HG02943 (cell line): Measurements from ENCODE around the gene MYOZ2.
"Not testable (repeated sequence)": the region's sequence is repeated elsewhere in the genome, so short reads cannot be mapped to it uniquely, and the experiment has no call there.

ENCODE experiments used
- ATAC-seq: cut with Tn5 transposase; IDR thresholded peaks from one replicate; pipeline ENCODE4 v1.9.1; 2021; ENCODE audit warnings: mild to moderate bottlenecking, low read depth, moderate library complexity; ENCODE audit not compliant: unreplicated experiment

The MYOZ2 gene

DNA sequence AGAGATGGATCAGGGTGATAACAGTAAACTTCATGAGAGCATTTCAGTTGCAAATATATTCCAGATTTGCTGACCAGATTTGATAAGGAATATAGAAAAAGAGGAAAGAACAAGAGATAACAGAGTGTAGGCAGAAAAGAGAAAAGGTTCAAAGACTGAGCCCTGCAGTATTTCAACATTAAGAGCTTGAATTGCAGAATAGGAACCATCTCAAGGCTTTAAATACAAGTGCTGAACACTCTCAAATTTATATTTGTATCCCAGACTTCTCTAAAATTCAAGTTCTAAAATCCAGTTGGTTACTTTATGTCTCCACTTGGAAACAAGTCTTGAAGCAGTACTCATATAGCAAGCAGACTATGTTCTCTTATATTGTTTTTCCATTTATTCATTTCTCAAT, 9.7 kb upstream of the MYOZ2 start:
- no peak for ATAC-seq

DNA sequence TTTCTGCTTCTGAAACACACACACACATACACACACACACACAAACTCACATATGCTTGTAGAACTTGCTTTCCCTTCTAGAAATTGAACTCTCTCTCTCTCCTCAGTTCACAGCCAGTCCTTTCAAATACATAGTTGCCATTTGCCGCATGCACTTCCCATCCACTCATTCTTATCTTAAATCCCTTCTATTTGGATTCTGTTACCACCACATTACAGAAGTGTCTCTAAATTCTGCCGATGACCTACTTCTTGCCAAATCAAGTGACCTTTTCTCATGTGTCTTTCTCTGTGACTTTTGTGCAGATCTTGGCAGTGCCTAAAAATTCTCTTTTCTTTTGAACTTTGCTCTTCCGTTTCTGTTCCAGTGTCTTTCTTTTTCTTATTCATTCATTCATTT, 7.5 kb upstream of the MYOZ2 start:
- ATAC-seq: no peak

DNA sequence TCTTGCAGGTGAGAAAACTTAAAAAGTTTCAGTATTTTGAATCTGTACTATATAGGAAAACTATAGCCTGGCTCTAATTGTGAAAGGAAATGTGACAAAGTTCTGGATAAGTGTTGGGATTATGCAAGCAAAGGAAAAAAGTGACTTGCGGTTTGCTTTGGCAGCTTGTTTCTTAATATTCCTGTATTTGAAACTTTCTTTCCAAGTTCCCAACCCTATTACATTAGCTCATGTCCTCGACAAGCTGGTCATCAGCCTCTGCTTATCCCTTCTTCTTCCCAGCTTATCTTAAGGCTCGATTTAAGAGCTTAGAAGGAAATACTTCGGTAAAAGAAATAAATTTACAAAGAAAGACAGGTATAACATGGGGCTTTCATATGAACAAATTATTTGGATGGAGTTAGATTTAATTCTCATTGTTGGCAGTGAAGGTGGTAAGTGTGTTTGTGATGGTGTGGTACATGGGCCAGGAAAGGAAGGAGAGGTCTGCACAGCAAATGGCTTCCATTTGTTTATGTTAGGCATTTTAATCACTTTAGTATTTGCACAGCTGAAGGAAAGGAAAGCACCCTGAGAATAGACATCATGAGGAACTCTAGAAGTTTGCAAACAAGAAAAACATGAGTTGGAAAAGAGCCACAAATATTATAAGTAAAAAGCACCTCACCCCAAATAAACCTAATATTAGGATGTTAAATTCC, 5.1 kb upstream of the MYOZ2 start:
- no peak for ATAC-seq

DNA sequence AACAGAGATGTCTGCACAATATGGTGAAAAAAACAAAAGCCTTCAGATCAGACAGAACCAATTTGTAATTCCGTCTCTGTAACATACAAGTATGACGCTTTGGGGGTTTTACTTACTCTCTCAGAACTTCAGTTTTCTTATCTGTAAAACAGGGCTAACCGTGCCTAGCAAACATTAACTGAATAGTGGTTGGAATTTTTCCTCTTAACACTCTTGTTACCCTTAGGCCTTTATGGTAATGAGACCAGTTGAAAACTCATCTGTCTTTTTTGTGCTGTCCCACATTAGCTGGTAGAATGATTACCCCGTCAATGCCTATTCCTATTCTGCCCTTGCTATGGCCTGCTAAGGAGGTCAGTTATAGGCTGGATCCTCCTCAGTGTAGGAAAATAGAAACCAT, 4.5 kb upstream of the MYOZ2 start:
- no peak for ATAC-seq

DNA sequence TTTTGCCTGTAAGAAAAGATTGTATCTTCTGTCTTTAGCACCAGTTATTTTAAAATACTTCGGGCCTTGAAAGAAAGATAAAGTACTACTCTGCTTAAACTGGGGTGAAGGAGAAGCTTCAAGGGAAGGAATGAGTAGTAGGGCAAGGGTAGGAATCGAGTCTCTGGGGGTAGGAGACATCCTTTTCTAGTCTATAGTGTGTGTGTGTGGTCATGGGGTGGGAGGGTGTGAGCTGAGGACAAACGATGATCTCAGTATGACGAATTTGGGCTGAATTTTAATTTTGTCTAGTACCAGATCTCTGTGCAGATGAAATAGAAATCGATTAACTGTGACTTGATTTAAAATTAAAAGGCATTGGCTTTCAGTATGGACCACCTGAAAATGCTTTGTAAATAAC, 3.3 kb upstream of the MYOZ2 start:
- no peak for ATAC-seq

DNA sequence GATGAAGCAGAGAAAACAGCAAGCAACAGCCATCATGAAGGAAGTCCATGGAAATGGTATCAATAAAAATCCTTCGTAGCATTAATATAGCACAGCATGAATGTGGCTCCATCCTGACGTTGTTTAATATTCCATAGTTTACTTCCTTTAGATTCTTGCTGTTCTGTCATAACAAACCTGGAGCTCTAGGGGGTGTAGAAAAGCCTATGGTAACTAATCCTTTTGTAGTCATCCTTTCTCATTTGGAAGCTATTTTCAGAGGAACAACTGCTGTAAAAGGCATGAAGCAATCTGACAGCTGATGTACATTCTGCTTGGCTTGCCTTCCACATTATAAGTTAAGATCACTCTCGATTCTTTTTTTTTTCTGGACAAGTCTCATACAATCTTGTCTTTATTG, 914 bp downstream of the MYOZ2 start:
- no peak for ATAC-seq

DNA sequence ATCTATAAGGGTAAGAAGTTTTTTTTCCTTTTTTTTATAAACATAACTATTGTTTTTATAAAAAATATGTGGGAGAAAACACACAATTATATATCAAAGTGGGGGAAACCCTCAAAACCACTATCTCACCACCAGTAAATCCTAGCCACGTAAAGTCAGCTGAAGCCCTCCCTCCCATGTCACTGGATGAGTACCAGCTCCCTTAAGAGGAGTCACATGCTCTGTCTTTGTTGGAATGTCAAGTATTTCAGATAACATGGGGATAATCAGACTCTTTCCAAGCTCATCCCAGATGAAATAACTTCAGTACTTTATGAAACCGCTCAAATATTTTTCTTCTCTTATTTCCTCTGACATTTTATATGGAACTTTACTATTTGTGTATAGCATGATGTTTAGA, 2.4 kb downstream of the MYOZ2 start:
- no peak for ATAC-seq

DNA sequence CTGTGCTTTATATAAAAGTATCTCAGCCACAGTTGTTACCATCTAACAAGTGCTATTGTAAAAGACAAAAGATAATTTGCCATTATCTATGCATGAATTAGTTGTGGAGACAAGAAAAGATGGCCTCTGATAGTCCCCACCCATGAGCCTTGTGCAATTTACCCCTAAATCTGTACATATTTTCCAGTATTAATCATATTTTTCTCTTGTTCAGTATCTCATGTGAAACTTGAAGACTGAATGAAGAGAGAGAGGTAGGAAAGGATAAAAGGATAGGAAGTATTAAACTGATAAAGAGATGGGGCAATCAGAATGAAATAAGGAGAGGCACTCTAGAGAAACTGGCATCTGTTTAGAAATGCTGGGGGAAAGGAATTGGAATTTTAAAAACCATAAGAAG, 3.7 kb downstream of the MYOZ2 start:
- ATAC-seq: no peak

DNA sequence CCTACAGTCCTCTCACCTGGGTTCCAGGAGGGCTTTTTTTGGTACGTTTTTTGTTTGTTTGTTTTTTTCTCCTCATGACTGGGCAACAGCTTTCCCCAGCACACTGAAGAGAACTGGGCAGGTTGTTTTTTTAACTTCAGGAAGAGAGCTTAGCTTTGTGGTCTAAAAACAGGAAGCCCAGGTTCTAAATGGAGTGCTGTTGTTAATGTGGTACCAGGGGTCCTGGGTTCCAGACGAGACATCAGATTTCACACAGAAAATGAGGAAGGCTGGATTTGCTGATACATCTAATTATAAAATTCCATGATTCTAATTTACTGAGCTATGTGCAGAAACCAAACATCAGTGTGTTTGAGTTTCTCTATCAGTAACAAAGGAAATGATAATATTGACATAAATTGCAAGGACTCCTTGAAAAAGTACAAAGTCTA, 4.2 kb downstream of the MYOZ2 start:
- ATAC-seq: no peak

DNA sequence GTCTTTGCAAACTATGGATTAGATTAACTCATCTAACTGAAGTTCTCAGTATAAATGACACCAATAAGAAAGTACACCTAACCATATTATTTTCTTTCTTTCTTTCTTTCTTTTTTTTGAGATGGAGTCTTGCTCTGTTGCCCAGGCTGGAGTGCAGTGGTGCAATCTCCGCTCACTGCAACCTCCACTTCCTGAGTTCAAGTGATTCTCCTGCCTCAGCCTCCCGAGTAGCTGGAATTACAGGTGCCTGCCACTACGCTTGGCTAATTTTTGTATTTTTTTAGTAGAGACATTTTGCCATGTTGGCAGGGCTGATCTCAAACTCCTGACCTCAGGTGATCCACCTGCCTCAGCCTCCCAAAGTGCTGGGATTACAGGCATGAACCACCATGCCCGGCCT, 5.7 kb downstream of the MYOZ2 start:
- ATAC-seq: not testable (repeated sequence)

DNA sequence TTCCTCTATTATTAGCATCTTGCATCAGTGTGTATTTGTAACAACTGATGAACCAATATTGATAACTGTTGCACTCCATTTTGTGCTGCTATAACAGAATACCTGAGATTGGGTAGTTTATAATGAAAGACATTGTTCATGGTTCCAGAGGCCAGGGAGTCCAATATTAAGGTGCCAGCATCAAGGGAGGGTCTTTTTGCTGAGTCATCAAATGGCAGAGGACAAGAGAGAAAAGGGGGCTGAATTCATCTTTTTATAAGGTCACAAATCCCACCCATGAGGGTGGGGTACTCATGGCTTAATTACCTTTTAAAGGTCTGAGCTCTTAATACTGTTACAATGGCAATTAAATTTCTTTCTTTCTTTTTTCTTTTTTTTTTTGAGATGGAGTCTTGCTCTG, 7.2 kb downstream of the MYOZ2 start:
- no peak for ATAC-seq

DNA sequence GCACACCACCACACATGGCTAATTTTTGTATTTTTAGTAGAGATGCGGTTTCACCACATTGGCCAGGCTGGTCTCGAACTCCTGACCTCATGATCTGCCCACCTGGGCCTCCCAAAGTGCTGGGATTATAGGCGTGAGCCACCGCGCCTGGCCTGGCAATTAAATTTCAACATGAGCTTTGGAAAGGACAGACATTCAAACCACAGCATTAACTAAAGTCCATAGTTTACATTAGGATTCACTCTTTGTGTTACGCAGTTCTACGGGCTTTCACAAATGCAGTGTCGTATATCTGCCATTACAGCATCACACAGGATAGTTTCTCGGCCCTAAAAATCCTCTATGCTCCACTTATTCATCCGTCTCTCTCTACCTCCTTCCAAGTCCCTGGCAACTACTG, 7.7 kb downstream of the MYOZ2 start:
- ATAC-seq: not testable (repeated sequence)

DNA sequence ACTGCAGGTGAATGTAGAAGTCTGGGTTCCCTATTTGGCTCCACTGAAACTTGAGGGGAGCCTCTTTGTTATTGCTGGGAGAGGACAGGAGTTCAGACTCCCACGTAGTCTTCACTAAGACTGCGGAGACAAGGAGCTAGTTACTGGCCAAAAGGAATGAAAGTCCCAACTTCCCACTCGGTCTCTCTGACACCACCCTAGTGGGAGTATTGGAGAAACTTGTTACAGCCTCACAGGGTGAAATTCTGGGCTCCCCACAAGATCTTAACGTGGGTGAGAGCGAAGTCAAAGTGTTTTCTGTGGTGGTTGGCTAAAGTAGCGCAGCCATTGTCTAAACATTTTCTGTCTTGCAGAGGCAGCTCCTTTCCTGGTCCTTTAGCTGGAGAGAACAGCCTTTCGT, 13.5 kb downstream of the MYOZ2 start:
- ATAC-seq: no peak

DNA sequence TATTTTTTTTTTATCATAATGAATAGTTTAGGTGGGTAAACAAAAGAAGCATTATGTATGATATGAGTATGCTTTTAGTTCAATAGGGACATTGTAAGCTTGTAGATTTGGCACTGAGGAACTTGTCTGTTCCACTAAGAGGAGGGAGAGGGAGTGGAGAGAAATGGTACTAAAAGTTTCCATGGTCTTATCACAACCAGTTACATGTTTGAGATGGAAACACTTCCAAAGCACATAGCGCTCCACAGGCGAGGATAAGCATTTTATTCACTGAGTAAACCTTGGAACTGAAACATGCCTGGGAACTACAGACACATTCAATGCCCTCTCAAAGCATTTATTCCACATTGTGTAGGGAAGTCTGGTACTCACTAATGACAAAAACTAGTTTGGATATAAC, 15.5 kb downstream of the MYOZ2 start:
- no peak for ATAC-seq

DNA sequence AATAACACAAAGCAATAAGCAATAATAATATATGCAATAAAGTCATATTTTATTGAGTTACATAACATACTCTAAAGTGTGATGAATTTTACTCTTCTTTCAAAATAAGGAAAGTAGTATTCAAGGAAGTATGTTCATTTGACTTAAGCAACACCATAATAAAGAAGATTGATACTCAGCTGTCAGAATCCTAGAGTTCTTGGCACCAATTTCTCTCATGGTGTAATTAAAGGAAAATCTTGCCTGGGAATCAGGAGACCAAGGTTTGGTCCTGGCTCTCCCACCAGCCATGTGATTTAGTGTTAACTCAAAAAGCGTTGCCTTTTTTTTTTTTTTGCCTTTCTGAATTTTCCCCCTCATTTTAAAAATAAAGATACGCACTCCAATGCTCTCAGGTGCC, 17.1 kb downstream of the MYOZ2 start:
- no peak for ATAC-seq

DNA sequence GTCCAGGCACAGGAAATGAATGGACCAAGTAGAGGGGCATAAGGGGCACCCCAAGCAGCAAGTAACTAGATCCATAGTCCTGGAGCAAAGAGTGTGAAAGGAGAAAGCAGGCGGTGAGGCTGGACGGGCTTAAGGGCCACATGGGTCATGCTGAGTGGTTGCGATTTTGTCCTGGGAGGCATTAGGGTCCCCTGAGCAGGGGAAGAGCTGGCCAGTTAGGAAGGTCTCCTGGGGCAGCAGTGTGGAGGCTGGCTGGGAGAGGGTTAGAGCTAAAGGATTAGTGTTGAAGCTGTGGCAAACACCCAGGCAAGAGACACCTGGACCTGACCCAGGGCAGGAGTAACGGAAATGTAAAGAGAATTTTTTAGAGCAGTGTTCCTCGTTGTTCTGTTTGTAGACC, 26.5 kb downstream of the MYOZ2 start:
- no peak for ATAC-seq

DNA sequence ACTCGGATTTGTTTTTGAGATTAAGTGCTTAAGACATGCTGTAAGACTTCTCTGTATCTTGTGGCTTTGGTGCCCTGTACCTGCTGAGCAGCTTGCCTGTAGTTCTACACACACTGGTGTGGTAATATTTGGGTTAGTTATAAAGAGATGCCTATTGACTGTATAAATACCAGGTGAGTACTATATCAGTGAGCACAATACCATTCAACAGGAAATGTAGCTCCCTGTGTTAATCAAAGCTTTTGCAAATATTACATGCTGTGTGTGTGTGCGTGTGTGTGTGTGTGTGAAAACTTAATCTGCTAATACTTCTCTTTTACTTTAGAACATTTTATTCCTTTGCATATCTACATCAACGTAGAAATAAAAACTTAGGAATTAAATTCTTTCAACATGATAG, 30.1 kb downstream of the MYOZ2 start:
- ATAC-seq: no peak

DNA sequence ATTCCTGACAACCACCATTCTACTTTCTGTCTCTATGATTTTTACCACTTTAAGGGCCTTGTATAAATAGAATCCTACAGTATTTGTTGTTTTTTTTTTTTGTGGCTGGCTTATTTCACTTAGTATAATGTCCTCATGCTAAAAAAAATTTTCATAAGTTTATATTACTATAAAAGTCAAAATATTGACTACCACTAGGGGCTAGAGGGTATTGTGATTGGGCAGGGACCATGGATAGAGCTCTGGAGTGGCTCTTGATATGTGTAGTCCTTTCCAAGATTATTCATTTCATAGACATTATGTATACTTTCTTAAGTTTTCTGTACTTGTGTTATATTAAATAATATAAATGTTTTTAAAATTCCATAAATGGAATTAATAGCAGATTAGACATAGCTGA, 34.6 kb downstream of the MYOZ2 start:
- ATAC-seq: no peak

DNA sequence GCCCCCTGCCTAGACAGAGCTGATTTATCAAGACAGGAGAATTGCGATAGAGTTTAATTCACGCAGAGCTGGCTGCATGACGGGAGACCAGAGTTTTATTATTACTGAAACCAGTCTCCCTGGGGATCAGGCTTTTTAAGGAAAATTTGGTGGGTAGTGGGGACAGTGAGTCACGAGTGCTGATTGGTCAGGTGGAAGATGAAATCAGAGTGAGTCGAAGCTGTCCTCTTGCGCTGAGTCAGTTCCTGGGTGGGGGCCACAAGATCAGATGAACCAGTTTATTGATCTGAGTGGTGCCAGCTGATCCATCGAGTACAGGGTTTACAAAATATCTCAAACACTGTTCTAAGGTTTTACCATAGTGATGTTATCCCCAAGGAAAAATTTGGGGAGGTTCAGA, 36.6 kb downstream of the MYOZ2 start:
- ATAC-seq: no peak

DNA sequence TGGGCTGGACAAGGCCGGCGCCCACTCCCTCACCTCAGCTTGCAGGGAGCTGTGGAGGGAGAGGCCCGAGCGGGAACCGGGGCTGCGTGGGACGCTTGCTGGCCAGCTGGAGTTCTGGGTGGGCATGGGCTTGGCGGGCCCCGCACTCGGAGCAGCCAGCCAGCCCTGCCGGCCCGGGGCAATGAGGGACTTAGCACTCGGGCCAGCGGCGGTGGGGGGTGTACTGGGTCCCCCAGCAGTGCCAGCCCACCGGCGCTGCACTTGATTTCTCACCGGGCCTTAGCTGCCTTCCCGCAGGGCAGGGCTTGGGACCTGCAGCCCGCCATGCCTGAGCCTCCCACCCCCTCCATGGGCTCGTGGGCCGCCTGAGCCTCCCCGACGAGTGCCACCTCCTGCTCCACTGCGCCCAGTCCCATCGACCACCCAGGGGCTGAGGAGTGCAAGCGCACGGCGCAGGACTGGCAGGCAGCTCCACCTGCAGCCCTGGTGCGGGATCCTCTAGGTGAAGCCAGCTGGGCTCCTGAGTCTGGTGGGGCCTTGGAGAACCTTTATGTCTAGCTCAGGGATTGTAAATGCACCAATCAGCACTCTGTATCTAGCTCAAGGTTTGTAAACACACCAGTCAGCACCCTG, 38.2 kb downstream of the MYOZ2 start:
- not testable (repeated sequence) for ATAC-seq

DNA sequence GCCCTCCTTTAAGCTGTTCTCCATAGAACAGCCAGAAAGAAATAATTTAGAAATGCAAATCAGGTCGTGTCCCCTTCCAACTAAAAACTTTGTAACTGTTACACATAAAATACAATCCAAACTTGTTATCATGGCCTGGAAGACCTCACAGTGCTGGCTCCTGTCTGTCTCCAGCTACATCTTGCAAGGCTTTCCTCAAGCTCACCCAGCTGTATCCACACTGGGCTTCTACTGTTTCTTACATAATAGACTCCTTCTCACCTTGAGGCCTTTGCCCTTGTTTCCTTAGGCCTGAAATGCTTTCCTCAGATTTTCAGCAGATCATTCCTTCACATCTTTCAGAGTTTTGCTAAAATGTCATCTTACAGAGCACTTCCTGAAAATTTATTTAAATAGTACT, 43.4 kb downstream of the MYOZ2 start:
- ATAC-seq: no peak

DNA sequence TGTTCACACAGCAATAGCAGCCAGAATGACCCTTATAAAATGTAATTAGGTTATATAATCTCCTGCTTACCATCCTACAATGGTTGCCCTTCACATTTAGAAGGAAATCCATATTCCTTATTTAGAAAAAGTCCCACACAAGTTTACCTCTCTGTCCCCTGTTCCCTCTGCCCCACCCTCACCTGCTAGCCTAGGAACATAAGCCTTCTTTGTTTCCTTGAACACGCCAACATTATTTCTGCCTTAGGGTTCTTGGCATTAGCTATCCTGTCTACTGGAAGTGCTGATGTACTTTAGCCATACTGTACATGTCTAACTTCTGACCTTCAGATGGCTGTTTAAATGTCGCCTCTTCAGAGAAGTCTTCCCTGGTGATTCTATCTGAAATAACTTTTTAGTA, 48.5 kb downstream of the MYOZ2 start:
- no peak for ATAC-seq

DNA sequence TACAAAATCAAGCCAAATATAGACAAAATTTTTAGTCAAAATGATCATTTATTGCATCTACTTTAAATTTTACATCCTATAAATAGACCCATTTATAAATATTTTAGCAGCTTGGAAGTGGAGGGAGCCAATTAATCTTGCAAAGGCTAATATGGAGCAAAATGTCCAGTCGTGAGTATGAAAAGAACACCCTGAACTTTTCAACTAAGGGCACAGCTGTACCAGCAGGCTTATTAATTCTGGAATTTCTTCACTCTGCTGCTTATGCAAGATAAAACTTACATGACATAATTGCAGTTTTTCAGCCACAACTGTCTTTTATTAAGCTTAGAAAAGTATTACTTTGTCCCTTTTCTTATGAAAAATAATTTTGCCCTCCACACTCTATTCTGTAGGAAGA, 54.0 kb downstream of the MYOZ2 start:
- ATAC-seq: no peak
